NCI-H345 (cell line): ENCODE data around the gene BTBD8.

Experiments
- DNase-seq: peaks from one replicate; lab custom pipeline; 2025; lab: John Stamatoyannopoulos, UW

BTBD8 gene

GRCh38 chr1:92094090-92094489 is 13.9 kb downstream of the BTBD8 start:
- DNase-seq = no peak

- DNase-seq = no peak
Observed at GRCh38 chr1:92094595-92094994, 14.4 kb downstream of the BTBD8 start.

- no peak for DNase-seq
Observed at GRCh38 chr1:92095874-92096273, 15.7 kb downstream of the BTBD8 start.

- no peak for DNase-seq
Observed at GRCh38 chr1:92096317-92096716, 16.2 kb downstream of the BTBD8 start.

- DNase-seq = no peak
Observed at GRCh38 chr1:92105546-92106081, 25.5 kb downstream of the BTBD8 start.

GRCh38 chr1:92108631-92109030 is 28.5 kb downstream of the BTBD8 start:
- DNase-seq = no peak

GRCh38 chr1:92117526-92117925 is 37.4 kb downstream of the BTBD8 start:
- no peak for DNase-seq

GRCh38 chr1:92118826-92119225 is 38.7 kb downstream of the BTBD8 start:
- DNase-seq = no peak

- DNase-seq = no peak
Observed at GRCh38 chr1:92123868-92124267, 43.7 kb downstream of the BTBD8 start.

GRCh38 chr1:92125204-92125603 is 45.1 kb downstream of the BTBD8 start:
- no peak for DNase-seq

GRCh38 chr1:92126088-92126487 is 45.9 kb downstream of the BTBD8 start:
- no peak for DNase-seq

GRCh38 chr1:92134331-92134730 is 54.2 kb downstream of the BTBD8 start:
- no peak for DNase-seq

- no peak for DNase-seq
Observed at GRCh38 chr1:92136341-92136740, 56.2 kb downstream of the BTBD8 start.

GRCh38 chr1:92154934-92155333 is 74.8 kb downstream of the BTBD8 start:
- no peak for DNase-seq

- no peak for DNase-seq
Observed at GRCh38 chr1:92159593-92159992, 79.4 kb downstream of the BTBD8 start.

GRCh38 chr1:92165389-92165788 is 85.2 kb downstream of the BTBD8 start:
- DNase-seq = no peak

- no peak for DNase-seq
Observed at GRCh38 chr1:92167151-92167550, 87.0 kb downstream of the BTBD8 start.

- DNase-seq = no peak
Observed at GRCh38 chr1:92168657-92169056, 88.5 kb downstream of the BTBD8 start.

- DNase-seq = no peak
Observed at GRCh38 chr1:92169214-92170005, 89.3 kb downstream of the BTBD8 start.

- no peak for DNase-seq
Observed at GRCh38 chr1:92184632-92185031, 104.5 kb downstream of the BTBD8 start.

- no peak for DNase-seq
Observed at GRCh38 chr1:92186081-92186480, 105.9 kb downstream of the BTBD8 start.

GRCh38 chr1:92188436-92189255 is 108.5 kb downstream of the BTBD8 start:
- DNase-seq = no peak

- DNase-seq = no peak
Observed at GRCh38 chr1:92191726-92192125, 111.6 kb downstream of the BTBD8 start.
